Astrocyte (in vitro differentiated cells and primary cell): ENCODE results near the gene EEF2. TPM values are rescaled to one million over a fixed set of nuclear protein-coding genes. Genes with fewer than 3 reads are reported as not detected.

Experiments
- DNase-seq: peaks from one replicate; pipeline ENCODE4 v3.0.0-alpha.2; 2010; ENCODE audit warnings: low read depth
- FAIRE-seq: peaks from 2 replicates; lab custom pipeline; 2011; peaks lifted over from hg19 to GRCh38; lab: Jason Lieb, UNC
- H2AFZ ChIP-seq: 2 replicates; pipeline ENCODE4 v1.6.0; 2012; ENCODE audit warnings: low read depth, low read length, inconsistent platforms
- H3K27ac ChIP-seq: 2 replicates; pipeline ENCODE4 v1.5.1; 2011; ENCODE audit warnings: low read depth, low read length, inconsistent platforms
- H3K27me3 ChIP-seq: 2 replicates; pipeline ENCODE4 v1.6.0; 2011; ENCODE audit warnings: low read length, inconsistent platforms; ENCODE audit not compliant: insufficient read depth
- H3K36me3 ChIP-seq: 2 replicates; pipeline ENCODE4 v1.5.1; 2011; ENCODE audit warnings: low read length, inconsistent platforms; ENCODE audit not compliant: insufficient read depth
- H3K4me1 ChIP-seq: 2 replicates; pipeline ENCODE4 v1.5.1; 2011; ENCODE audit warnings: low read length, inconsistent platforms; ENCODE audit not compliant: insufficient read depth
- H3K4me2 ChIP-seq: 2 replicates; pipeline ENCODE4 v1.6.0; 2012; ENCODE audit warnings: low read length, inconsistent platforms
- H3K4me3 ChIP-seq: 2 replicates; pipeline ENCODE4 v1.5.1; 2011; ENCODE audit warnings: low read depth, mild to moderate bottlenecking, low read length, inconsistent platforms; ENCODE audit not compliant: insufficient read depth
- H3K79me2 ChIP-seq: 2 replicates; pipeline ENCODE4 v1.6.0; 2012; ENCODE audit warnings: mild to moderate bottlenecking, low read length, inconsistent platforms; ENCODE audit not compliant: insufficient read depth
- H3K9ac ChIP-seq: 2 replicates; pipeline ENCODE4 v1.6.0; 2012; ENCODE audit warnings: mild to moderate bottlenecking, low read length, inconsistent platforms
- H3K9me3 ChIP-seq: 2 replicates; pipeline ENCODE4 v1.5.1; 2012; ENCODE audit warnings: low read depth, mild to moderate bottlenecking, low read length, inconsistent platforms; ENCODE audit not compliant: insufficient read depth
- H4K20me1 ChIP-seq: 2 replicates; pipeline ENCODE4 v1.6.0; 2012; ENCODE audit warnings: low read length, inconsistent platforms; ENCODE audit not compliant: insufficient read depth
- H3K27ac Mint-ChIP-seq: one replicate; pipeline ENCODE4 v1.8.0; 2021; ENCODE audit warnings: mild to moderate bottlenecking, mixed read lengths; ENCODE audit not compliant: unreplicated experiment
- H3K27me3 Mint-ChIP-seq: one replicate; pipeline ENCODE4 v1.8.0; 2021; ENCODE audit warnings: low read depth, mixed read lengths; ENCODE audit not compliant: unreplicated experiment
- H3K36me3 Mint-ChIP-seq: one replicate; pipeline ENCODE4 v1.8.0; 2021; ENCODE audit warnings: low read depth, mixed read lengths; ENCODE audit not compliant: unreplicated experiment
- H3K4me1 Mint-ChIP-seq: one replicate; pipeline ENCODE4 v1.8.0; 2021; ENCODE audit warnings: low read depth, mixed read lengths; ENCODE audit not compliant: unreplicated experiment
- H3K4me3 Mint-ChIP-seq: one replicate; pipeline ENCODE4 v1.8.0; 2021; ENCODE audit warnings: mild to moderate bottlenecking, moderate library complexity, mixed read lengths; ENCODE audit not compliant: unreplicated experiment
- H3K9me3 Mint-ChIP-seq: one replicate; pipeline ENCODE4 v1.8.0; 2021; ENCODE audit warnings: mild to moderate bottlenecking, mixed read lengths; ENCODE audit not compliant: unreplicated experiment
- EZH2 ChIP-seq: IDR thresholded peaks from 2 replicates; pipeline ENCODE4 v1.6.1; 2012; ENCODE audit warnings: mild to moderate bottlenecking, low read length, inconsistent platforms; ENCODE audit not compliant: insufficient read depth
- total RNA-seq: library from RNA; stranded (reverse); gene quantifications from 2 replicates; pipeline ENCODE4 v1.2.1, GENCODE V29; 2021
- TF ChIP-seq, protein P1 (sequence below): IDR thresholded peaks from 2 replicates; pipeline ENCODE4 v1.5.1; 2011; ENCODE audit warnings: low read depth, mild to moderate bottlenecking, inconsistent platforms, low read length, moderate library complexity; ENCODE audit not compliant: insufficient read depth

Gene EEF2
- total RNA-seq, 1 donor from 2014 or later = 2,739 TPM

DNA sequence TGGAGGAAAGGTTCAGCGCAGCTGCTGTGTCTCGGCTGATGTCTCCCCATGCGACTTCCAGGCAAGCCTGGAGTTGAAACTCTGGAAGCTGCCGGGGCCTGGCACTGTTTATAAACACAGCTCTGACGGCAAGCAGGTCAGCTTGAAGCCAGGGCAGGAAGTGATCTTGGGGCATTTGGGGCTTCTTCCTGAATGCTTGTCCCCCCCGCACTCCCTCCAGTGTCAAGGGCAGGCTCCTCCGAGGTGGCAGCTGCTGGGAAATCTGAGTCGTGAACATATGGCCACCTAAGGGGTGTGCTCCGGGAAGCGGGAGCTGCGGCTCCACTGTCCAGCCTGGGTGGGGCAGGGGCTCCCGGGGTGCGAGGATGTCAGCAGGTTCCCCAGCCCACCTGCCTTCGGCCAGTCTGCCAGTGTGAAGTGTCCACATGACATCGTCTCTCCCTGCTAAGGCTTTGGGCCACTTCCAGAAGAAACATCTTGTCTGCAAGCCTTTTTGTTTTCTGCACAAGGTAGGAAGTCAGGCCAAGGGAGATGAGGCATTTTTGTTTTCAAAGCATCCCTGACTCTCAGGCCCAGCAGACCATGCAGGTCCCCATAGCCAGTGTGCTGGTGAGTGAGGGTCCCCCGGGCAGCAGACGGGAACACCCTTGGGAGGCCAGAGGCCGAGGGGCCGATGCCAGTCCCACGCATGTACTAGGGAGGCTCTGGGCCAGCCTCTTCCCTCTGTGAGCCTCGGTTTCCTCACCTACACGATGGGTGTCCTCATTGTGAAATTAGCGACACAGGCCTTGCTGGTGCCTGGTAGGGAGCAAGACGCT lies 24.9 kb upstream of the EEF2 start:
- Histone ChIP-seq H3K27me3 (no peaks in the 10 kb centered on the region), H3K4me1 (peaks cover 13% of the 10 kb centered on the region), H3K9ac (peak overlapping the region; percentile 89), H3K36me3 (no peaks in the 10 kb centered on the region), H3K27ac (no peak overlapping the region), H3K9me3 (no peaks in the 10 kb centered on the region), H2AFZ (no peak overlapping the region), H3K4me3 (no peak overlapping the region), H4K20me1 (peaks cover 63% of the 10 kb centered on the region), H3K4me2 (no peak overlapping the region), H3K79me2 (peaks cover 72% of the 10 kb centered on the region)
- no peak for DNase-seq
- H3K36me3 Mint-ChIP-seq = peaks cover 3% of the 10 kb centered on the region
- FAIRE-seq = no peak
- TF ChIP-seq, protein P1, sequence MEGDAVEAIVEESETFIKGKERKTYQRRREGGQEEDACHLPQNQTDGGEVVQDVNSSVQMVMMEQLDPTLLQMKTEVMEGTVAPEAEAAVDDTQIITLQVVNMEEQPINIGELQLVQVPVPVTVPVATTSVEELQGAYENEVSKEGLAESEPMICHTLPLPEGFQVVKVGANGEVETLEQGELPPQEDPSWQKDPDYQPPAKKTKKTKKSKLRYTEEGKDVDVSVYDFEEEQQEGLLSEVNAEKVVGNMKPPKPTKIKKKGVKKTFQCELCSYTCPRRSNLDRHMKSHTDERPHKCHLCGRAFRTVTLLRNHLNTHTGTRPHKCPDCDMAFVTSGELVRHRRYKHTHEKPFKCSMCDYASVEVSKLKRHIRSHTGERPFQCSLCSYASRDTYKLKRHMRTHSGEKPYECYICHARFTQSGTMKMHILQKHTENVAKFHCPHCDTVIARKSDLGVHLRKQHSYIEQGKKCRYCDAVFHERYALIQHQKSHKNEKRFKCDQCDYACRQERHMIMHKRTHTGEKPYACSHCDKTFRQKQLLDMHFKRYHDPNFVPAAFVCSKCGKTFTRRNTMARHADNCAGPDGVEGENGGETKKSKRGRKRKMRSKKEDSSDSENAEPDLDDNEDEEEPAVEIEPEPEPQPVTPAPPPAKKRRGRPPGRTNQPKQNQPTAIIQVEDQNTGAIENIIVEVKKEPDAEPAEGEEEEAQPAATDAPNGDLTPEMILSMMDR = no peak
- no peak for TF ChIP-seq EZH2
- no peak overlapping the region for H3K27ac Mint-ChIP-seq
- H3K4me3 Mint-ChIP-seq = peak overlapping the region; percentile 88
- peaks cover 10% of the 10 kb centered on the region for H3K4me1 Mint-ChIP-seq
- H3K9me3 Mint-ChIP-seq = no peaks in the 10 kb centered on the region
- H3K27me3 Mint-ChIP-seq = no peaks in the 10 kb centered on the region

DNA sequence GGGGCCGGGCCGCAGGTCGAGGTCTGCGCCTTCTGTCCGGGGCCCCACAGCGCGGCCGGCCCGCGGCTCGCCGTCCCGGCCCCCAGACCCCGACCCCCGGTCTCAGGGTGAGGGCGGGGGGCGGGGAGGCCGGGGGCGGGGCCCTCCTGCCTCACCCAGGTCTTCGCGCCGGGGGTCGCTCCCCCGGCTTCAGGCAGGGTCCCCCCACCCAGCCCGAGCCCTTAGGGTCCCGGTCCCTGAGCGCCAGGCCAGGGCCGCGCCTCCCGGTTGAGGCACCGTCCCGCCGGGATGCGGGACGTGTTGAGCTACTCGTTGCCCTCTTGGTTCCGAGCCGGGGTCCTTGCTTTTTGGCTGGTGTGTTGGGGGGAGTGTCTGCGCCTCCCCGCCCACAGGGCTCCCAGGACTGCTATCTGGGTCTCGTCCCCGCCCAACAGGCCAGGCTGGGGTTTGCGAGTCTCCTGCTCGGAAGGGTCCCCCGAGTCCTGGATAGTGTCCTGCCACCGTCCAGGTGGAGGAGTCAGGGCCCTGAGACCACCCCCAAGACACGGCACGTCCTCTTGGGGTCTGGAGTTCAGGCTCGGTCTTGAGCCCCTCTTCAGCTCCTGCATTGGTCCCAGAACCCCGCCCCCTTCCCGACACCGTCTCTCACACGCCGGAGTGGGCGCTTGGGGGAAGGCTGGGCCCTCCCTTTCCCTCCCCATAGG lies 22.7 kb upstream of the EEF2 start:
- no peaks in the 10 kb centered on the region for H3K9me3 Mint-ChIP-seq
- H3K9ac ChIP-seq = peak overlapping the region; percentile 89
- peak overlapping the region; percentile 47 for H3K27ac Mint-ChIP-seq
- H3K4me1 Mint-ChIP-seq = peaks cover 10% of the 10 kb centered on the region
- H3K79me2 ChIP-seq = peaks cover 51% of the 10 kb centered on the region
- H3K27me3 ChIP-seq = no peaks in the 10 kb centered on the region
- no peaks in the 10 kb centered on the region for H3K27me3 Mint-ChIP-seq
- H3K4me3 Mint-ChIP-seq = peak overlapping the region; percentile 88
- H3K4me2 ChIP-seq = peak overlapping the region; percentile 96
- H3K9me3 ChIP-seq = no peaks in the 10 kb centered on the region
- H3K36me3 ChIP-seq = no peaks in the 10 kb centered on the region
- no peak for FAIRE-seq
- peak overlapping the region; percentile 56 for H2AFZ ChIP-seq
- TF ChIP-seq EZH2 = no peak
- TF ChIP-seq, protein P1 = no peak
- peaks cover 3% of the 10 kb centered on the region for H3K36me3 Mint-ChIP-seq
- DNase-seq = no peak
- no peak overlapping the region for H3K27ac ChIP-seq
- H4K20me1 ChIP-seq = peaks cover 48% of the 10 kb centered on the region
- peak overlapping the region; percentile 97 for H3K4me3 ChIP-seq
- peaks cover 13% of the 10 kb centered on the region for H3K4me1 ChIP-seq
